HG03045 (cell line): Measurements from ENCODE around the gene VGLL4.
A peak's percentile ranks its signal among the peaks of the same experiment; 100 is the strongest.
"Not testable (repeated sequence)": the region's sequence is repeated elsewhere in the genome, so short reads cannot be mapped to it uniquely, and the experiment has no call there.

ENCODE experiments used
- ATAC-seq: cut with Tn5 transposase; IDR thresholded peaks from one replicate; pipeline ENCODE4 v1.9.1; 2021; ENCODE audit warnings: mild to moderate bottlenecking, moderate library complexity; ENCODE audit not compliant: unreplicated experiment

The VGLL4 gene

DNA sequence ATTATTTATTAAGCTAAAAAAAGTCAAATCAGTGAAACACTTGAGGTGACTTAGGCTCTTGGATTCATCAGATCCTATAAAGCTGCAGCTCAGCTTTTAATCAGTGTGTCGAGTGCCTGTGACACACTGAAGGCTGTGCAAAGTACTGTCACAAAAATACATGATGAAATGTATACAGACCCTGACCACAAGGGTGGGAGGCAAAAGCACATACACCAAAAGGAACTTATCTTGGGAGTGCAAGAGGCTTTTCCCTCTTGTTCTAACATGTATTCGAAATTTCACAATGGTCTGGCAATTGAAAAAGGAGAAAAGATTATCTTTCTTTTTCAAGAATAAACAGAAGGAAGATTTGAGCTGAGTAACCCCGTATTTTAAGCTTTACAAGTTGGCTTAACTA, 35.9 kb downstream of the VGLL4 start:
- ATAC-seq, result no peak

DNA sequence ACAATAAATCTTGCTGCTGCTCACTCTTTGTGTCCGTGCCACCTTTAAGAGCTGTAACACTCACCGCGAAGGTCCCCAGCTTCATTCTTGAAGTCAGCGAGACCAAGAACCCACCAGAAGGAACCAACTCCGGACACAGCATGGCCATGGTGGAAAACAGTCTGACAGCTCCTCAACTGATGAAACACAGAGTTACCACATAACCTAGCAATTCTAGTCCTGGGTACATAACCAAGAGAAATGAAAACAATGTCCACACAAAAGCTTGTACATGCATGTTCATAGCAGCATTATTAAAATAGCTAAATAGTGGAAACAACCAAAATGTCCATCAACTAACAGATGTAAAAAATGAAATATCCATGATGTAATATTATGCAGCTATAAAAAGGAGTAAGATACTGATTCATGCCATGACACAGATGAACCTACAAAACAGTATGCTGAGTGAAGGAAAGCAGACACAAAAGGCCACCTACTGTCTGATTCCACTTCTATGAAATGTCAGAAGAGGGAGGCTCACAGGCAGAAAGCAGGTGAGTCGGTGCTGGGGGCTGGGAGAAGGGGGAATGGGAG, 36.8 kb downstream of the VGLL4 start:
- ATAC-seq, result no peak

DNA sequence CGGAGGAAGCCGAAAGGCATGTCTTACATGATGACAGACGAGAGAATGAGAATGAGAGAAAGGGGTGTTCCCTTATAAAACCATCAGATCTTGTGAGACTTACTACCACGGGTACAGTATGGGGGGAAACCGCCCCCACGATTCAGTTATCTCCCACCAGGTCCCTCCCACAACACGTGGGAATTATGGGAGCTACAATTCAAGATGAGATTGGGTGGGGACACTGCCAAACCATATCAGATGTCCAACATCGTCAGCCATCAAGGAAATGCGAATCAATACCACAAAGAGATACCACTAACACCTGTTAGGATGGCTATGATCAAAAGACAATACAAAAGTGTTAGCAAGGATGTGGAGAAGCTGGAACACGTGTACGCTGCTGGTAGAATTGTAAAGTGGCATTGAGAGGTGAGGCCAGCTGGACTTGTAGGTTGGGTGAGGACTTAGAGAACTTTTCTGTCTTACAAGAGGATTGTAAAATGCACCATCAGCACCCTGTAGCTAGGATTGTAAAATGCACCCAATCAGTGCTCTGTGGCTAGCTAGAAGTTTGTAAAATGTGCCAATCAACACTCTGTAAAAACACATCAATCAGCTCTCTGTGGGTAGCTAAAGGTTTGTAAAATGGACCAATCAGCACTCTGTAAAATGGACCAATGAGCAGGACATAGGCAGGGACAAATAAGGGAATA, 37.5 kb downstream of the VGLL4 start:
- ATAC-seq, result no peak

DNA sequence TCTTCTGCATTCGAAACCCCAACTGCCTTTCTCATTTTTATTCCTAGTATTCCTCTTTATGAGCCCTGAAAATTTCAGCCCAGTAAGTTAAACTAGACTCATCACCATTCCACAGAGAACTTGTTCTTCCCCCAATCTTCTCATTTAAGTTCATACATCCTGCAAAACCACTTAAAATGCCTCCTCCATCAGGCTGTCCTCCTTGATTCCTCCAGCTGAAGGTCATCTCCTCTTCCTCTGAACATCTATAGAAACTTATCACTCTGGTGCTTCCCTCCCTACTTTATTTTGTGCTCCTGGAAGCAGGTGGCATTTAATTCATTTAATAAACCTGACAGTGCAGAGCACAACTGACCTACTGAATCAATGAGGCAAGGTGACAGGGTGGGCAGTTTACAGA, 38.3 kb downstream of the VGLL4 start:
- no peak for ATAC-seq

DNA sequence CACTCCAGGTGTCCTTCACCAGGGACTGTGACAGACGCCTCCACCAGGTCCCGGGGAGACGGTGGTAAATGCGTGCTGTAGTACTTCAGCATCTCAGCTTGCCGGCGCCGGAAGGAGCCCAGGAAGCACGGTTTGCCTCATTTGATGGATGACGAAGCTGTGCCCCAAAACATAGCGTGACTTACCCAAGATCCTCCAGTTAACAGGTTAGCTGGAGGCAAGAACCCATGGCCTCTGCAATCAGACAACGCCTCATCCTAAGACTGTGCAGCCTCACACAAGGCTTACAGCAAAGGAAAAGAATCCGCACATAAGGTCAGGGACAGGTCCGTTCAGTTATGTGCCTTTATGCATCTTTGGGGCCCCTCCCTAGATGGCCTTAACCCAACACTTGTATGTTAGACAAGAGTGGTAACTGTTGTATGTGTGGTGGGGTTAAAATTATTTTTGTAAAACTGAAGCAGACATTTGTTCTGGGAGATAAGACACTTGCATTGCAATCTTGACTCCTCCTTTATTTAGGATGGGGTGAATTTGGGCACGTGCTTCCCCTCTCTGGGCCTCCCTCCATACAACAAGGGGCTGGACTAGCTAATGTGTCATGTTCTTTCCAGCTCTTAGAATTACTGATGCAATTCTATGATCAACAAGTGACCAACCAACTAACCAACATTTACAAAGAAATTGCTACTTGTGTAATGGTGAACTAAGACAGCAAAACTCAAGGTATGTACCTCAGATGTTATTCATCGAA, 39.4 kb downstream of the VGLL4 start:
- ATAC-seq, result no peak

DNA sequence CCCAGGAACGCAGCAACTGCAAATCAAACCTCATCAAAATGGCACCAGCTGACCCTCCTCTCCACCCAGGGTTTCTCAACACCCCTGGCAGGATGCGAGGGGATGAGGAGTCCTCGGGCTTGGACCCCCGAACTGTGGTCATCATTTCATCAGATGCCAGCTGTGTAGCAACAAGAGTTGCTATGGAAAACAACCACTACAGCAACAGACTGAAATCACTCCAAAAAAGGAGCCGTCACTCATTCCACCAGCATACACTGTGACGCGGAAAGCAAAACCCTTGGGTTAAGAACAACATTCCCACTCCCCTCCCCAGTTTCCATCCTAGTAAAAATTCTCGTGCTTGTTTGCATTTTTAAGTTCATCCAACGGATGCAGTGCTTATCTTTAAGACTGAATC, 40.1 kb downstream of the VGLL4 start:
- ATAC-seq, result no peak

DNA sequence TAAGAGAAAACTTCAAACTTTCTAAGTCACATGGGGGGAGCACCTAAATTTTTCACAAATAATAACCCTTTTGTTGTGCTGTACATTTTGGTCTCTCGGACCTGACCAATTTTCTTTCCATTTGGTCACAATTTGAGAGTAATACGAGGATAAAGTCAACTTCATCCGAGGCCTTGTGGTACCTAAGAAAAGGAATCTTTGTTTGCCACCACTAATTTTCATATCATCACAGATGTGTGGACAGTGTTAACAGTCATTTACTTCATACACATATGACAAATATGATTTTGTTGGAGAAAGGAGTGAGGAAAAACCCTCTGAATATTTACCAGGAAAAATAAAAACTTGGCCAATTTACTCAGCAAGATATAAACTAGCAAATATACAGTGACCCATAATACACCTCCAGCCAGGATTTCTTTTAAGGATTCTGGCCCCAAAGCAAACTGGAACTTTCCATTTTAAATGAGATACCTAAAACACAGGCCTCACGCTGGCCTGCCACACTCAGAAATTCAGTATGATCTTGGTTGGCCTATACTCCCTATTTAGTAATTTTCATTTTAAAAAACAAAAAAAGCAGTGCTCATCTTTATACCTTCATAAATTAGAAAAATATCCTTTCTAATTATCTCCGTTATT, 40.7 kb downstream of the VGLL4 start:
- no peak for ATAC-seq

DNA sequence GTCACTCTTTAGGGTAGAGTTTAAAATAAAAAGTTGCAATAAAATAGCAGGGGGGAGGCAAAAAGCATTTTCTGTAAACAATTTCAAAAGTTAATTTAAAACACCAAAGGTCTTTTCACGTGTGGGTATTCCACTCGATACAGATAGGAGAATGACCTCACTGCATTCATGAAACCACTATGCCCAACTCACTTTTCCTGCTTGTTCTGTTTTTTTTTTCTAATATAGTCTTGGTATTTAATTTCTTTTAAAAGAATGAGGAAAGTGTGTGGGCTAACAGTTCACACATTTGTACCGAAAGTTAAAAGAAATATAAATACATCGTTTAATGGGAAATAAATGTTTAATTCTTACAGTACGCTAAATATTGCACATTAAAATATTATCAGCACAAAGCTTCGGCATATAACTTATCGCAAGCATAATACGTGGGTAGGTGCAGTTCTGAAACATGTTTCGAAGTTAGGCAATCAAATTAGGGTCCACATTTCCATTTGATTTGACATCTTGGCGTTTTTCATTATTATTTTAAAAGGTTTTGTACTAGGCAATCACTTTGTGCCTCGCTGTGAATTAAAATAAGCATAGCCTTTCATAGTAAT, 41.4 kb downstream of the VGLL4 start:
- ATAC-seq, result no peak

DNA sequence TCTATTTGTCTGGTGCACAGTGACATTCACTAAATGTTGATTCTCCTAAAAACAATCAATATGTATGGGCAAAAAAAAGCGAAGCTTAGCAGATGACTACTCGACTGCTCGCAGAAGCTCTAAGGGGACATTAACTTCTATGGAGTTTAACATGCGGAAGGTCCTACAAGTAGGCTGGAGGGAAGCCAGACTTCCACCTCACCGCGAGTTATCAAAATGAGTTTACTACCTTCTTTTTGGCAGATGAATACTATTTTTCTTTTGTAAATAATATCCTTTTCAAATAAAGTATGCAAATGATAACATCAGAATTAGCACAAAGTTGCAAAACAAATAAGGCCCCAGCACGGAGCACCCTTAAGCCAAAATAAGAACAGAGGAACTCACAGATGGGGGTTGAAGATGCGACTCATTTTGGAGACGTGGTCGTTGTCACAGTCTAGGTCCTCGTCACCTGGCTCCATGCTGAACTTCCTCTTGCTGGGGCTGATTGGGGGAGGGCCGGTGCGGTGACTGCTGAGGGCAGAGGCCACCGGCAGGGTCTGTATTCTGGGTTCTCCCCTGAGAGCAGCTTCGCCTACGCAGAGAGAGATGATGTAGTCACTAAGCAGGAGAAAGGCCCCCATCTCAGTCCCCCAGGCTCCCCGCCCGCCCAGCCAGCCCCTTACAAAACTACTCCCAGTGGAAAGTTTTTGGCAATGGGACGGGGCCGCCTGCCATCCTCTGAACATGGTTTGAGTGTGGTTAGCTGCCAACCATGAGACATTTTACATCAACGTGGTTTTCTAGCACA, 42.1 kb downstream of the VGLL4 start:
- peak; percentile 89 for ATAC-seq

DNA sequence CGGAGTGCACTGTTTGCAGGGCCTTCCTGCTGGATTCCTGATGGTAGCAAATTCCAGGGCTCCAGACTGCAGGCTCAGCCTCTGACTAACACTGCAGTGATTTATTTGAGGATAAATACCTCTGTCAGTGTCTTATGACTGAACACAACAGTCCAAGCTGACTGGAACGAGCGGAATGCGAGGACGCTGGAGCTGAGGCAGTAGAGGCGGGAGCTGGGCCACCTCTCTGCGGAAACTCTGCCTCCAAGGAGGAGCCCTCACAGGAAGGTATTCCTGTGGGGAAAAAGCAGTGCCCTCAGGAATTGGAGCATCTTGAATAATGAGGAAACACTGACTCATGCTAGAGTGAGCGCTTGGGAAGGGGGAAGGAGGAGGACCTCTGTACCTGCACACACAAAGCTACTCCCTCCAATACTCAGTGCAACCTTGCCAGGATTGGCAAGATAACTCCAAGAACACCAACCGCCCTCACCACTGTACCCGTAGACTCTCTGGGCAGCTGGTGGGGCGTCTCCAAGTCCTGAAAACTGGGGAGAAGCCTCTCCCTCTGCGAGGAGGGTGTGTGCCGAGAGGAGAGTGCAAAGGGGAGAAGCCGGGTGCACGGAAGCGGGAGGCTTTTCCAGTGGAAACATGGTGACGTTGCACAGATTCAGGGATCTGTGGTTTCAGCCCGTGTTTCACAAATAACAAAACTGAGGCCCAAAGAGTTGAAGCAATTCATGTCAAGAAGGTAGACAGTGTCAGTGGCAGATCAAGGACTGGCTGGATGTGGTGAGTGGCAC, 43.0 kb downstream of the VGLL4 start:
- no peak for ATAC-seq

DNA sequence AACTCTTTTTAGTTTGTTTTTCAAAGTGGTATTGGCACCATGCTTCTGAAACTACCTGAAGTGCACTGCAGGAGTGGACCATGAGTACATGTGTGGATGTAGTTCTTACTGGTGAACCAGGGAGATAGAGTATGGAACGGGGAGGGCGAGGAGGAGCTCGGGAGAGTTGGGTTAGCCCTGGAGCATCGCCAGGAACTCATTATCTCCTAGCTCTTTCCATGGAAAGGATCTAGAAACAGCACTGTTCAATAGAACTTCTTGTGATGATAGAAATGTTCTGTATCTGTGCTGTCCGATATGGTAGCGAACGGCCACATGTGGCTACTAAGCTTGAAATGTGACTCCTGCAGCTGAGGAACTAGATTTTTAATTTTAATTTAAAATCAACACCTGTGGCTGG, 47.3 kb downstream of the VGLL4 start:
- ATAC-seq, result no peak

DNA sequence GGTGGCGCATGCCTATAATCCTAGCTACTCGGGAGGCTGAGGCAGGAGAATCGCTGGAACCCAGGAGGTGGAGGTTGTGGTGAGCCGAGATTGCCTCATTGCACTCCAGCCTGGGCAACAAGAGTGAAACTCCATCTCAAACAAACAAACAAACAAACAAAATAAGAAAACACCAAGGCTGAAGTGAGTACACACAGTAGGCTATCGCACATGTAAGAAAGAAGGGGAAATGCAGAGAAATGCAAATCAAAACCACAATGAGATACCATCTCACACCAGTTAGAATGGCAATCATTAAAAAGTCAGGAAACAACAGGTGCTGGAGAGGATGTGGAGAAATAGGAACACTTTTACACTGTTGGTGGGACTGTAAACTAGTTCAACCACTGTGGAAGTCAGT, 48.7 kb downstream of the VGLL4 start:
- not testable (repeated sequence) for ATAC-seq

DNA sequence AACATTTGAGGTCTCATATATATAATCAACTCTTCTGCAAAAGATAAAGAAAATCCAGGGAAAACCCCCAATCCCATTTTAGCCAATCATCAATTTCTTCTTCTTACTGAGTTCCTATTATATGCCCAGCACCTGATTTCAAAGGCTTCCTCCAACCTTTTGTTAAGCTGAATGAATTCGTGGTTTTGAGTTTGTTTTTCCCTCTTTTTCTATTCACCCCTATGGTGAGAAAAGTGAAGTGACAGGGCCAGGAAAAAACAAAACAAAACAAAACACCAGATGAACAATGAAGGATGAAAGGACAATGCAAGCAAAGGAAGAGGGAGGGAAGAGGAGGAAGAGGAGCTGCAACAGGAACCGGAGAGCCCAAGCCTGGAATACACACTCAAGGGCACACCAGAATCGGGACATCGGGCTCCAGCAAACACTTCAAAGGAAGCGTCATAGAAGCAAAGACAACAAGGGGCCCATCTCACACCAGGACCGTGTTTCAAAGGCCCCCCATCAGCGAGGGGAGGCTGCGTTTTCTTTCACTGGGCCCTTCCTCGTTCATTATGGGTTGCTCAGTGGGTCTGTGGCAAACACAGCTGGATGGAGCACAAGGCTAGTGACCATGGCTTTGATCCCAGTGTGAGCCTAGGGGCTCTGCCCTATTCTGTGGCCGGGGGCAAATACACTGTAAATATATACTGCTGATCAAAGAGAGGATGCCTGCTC, 50.2 kb downstream of the VGLL4 start:
- ATAC-seq, result no peak

DNA sequence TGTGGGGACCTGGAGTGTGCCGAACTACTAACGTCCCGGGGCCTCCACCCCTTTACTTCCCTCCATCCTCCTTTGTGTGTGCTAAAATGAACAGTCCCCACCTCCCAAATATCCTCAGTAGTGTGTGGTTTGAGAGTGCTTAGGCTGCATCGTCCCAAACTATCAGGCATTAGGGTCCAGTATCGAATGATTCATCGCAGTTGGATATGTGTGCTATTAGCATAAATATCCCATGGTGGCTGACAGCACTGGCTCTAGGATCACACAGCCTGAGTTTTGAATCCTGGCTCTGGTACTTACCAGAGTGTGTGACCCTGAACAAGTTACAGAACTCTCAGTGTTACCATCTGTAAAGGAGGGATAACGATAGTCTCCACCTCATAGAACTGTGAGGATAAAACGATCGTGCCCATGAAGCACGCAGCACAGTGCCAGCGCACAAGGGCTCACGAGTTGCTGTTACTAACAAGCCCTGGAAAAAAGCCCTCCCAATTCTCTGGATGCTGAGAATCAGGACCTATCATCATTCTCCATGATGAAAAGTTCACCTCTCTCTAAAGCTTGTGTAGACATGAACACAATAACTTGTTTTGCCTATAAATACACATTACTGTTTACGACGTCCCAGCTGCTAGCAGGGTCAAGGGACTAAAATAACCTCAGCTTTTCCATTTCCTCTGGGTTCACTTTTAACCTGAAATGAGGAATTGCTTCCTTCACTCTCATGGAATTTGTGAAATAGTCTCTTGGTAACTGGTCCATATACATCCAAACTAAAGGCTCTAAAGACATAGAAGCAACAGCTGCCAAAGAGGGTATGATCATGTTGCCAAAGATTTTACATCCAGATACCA, 51.0 kb downstream of the VGLL4 start:
- no peak for ATAC-seq

DNA sequence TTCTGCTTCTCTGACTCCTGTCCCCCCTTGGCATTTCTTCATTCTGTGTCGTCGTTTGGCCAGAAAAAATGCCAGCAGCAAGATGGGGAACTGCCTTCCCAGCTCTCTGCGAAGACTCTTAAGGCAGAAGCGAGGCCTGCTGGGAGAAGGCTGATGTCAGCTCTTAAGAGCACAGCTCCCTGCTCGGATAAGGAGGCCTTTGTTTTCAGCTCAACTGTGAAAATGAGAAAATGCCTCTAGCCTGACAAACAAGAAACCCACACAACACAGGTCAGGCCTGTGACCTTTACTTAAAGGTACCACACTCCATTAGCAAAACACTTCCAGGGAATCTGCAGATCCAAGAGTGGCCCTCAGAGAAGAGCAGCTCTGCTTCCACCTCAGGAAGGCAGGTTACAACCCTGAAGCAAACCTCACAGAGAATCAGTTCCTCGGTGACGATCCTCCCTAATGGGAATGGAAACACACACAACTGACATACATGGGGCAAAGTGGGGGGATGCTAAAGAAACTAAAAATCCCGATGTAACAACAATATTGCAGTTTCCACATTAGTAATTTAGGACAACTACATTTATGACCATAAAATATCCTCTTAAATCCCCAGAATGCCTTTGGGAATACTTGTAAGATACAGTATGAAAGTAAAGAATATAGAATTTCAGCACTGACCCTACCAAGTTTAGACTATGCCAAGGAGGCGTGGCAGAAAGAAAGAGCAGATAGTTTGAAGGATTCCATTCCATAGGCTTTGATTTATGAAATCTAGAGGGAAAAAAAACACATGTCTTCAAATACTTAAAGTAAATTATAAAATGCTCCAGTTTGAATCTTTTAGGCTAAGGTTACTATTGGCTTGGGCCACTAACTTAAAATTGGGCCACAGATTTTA, 52.1 kb downstream of the VGLL4 start:
- ATAC-seq, result no peak

DNA sequence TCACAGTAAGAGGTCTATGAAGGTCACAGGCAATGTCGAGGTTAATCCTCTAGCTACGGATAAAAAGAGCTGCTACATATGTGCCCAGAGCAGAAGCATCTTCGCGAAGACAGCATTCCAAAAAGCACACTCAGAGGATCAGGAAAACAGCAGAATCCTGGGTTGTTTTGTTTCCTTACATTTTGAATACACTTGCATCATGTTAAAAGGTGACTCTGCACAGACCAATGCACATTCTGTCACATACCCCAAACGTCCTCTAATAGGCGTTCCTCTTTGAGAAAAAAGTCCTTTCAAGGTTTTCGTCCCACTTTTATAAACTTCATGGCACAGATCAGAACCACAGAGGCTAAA, 52.7 kb downstream of the VGLL4 start:
- no peak for ATAC-seq

DNA sequence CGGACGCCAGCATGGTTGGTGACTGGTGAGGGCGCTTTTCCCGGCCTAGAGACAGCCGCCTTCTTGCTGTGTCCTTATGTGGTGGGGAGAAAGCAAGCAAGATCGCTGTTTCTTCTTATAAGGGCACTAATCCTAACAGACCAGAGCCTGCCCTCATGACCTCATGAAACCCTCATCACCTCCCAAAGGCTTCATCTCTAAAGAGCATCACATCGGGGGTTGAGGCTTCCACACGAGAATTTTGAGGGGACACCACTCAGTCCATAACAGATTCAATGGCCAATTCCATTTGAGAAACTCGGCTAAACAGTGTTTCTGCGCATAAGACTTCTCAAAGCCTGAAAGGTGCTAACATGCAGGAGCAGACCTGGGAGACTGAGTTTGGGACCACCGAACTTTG, 54.0 kb downstream of the VGLL4 start:
- ATAC-seq, result no peak
